Stimulated activated naive CD8-positive, alpha-beta T cell treated with anti-CD3 and anti-CD28 coated beads, Interleukin-15, Interleukin-2, amounts not matched to agents 100 ng/mL and 50 ng/mL, for 24 hours (primary cell): Measurements from ENCODE around the gene ZNF14.
"Not testable (repeated sequence)": the region's sequence is repeated elsewhere in the genome, so short reads cannot be mapped to it uniquely, and the experiment has no call there.

Experiments
- H3K27ac Mint-ChIP-seq: one replicate; pipeline ENCODE4 v1.8.0; 2021; ENCODE audit warnings: mild to moderate bottlenecking, mixed read lengths
- H3K27me3 Mint-ChIP-seq: one replicate; pipeline ENCODE4 v1.8.0; 2021; ENCODE audit warnings: mixed read lengths
- H3K36me3 Mint-ChIP-seq: one replicate; pipeline ENCODE4 v1.8.0; 2021; ENCODE audit warnings: low read depth, mixed read lengths
- H3K4me1 Mint-ChIP-seq: one replicate; pipeline ENCODE4 v1.8.0; 2021; ENCODE audit warnings: low read depth, mixed read lengths
- H3K4me3 Mint-ChIP-seq: one replicate; pipeline ENCODE4 v1.8.0; 2021; ENCODE audit warnings: mild to moderate bottlenecking, mixed read lengths
- H3K9me3 Mint-ChIP-seq: one replicate; pipeline ENCODE4 v1.8.0; 2021; ENCODE audit warnings: mixed read lengths

ZNF14 gene

GRCh38 chr19:19749908-19750841 lies 17.3 kb upstream of the ZNF14 start:
- no peaks in the 10 kb centered on the region for H3K27me3 Mint-ChIP-seq
- no peaks in the 10 kb centered on the region for H3K36me3 Mint-ChIP-seq
- no peaks in the 10 kb centered on the region for H3K4me1 Mint-ChIP-seq
- no peak overlapping the region for H3K27ac Mint-ChIP-seq
- H3K4me3 Mint-ChIP-seq = no peak overlapping the region
- H3K9me3 Mint-ChIP-seq = no peaks in the 10 kb centered on the region

- no peak overlapping the region for H3K27ac Mint-ChIP-seq
- no peaks in the 10 kb centered on the region for H3K36me3 Mint-ChIP-seq
- no peaks in the 10 kb centered on the region for H3K4me1 Mint-ChIP-seq
- H3K27me3 Mint-ChIP-seq = no peaks in the 10 kb centered on the region
- no peak overlapping the region for H3K4me3 Mint-ChIP-seq
- no peaks in the 10 kb centered on the region for H3K9me3 Mint-ChIP-seq
These were observed 16.4 kb upstream of the ZNF14 start for GRCh38 chr19:19749117-19749907.

- H3K9me3 Mint-ChIP-seq = no peaks in the 10 kb centered on the region
These were observed 15.5 kb upstream of the ZNF14 start for GRCh38 chr19:19748249-19748938.

GRCh38 chr19:19747357-19748220 lies 14.7 kb upstream of the ZNF14 start:
- H3K36me3 Mint-ChIP-seq = no peaks in the 10 kb centered on the region
- H3K27me3 Mint-ChIP-seq = no peaks in the 10 kb centered on the region
- H3K27ac Mint-ChIP-seq = no peak overlapping the region
- no peaks in the 10 kb centered on the region for H3K9me3 Mint-ChIP-seq
- no peak overlapping the region for H3K4me3 Mint-ChIP-seq
- no peaks in the 10 kb centered on the region for H3K4me1 Mint-ChIP-seq

More at GRCh38 chr19:19748249-19748938, 15.5 kb upstream of the ZNF14 start:
- Mint-ChIP-seq H3K27me3 (no peaks in the 10 kb centered on the region), H3K4me3 (no peak overlapping the region), H3K4me1 (no peaks in the 10 kb centered on the region), H3K36me3 (no peaks in the 10 kb centered on the region), H3K27ac (no peak overlapping the region)

GRCh38 chr19:19746286-19747213 lies 13.6 kb upstream of the ZNF14 start:
- no peaks in the 10 kb centered on the region for H3K9me3 Mint-ChIP-seq
- no peaks in the 10 kb centered on the region for H3K4me1 Mint-ChIP-seq
- no peak overlapping the region for H3K4me3 Mint-ChIP-seq
- no peak overlapping the region for H3K27ac Mint-ChIP-seq
- H3K27me3 Mint-ChIP-seq = no peaks in the 10 kb centered on the region
- H3K36me3 Mint-ChIP-seq = no peaks in the 10 kb centered on the region

- Mint-ChIP-seq H3K27me3 (no peaks in the 10 kb centered on the region), H3K9me3 (no peaks in the 10 kb centered on the region), H3K4me1 (no peaks in the 10 kb centered on the region), H3K36me3 (no peaks in the 10 kb centered on the region), H3K4me3 (no peak overlapping the region), H3K27ac (no peak overlapping the region)
These were observed 12.8 kb upstream of the ZNF14 start for GRCh38 chr19:19745496-19746285.

- H3K9me3 Mint-ChIP-seq = no peaks in the 10 kb centered on the region
- H3K4me3 Mint-ChIP-seq = no peak overlapping the region
- H3K27ac Mint-ChIP-seq = no peak overlapping the region
- no peaks in the 10 kb centered on the region for H3K4me1 Mint-ChIP-seq
- no peaks in the 10 kb centered on the region for H3K27me3 Mint-ChIP-seq
- no peaks in the 10 kb centered on the region for H3K36me3 Mint-ChIP-seq
These were observed 11.7 kb upstream of the ZNF14 start for GRCh38 chr19:19744641-19745040.

GRCh38 chr19:19743921-19744320 lies 11.0 kb upstream of the ZNF14 start:
- not testable (repeated sequence) for H3K27ac Mint-ChIP-seq, H3K36me3 Mint-ChIP-seq, H3K9me3 Mint-ChIP-seq, H3K27me3 Mint-ChIP-seq, H3K4me1 Mint-ChIP-seq, H3K4me3 Mint-ChIP-seq

- Mint-ChIP-seq H3K27ac (no peak overlapping the region), H3K4me3 (no peak overlapping the region), H3K4me1 (no peaks in the 10 kb centered on the region), H3K27me3 (no peaks in the 10 kb centered on the region), H3K36me3 (no peaks in the 10 kb centered on the region), H3K9me3 (no peaks in the 10 kb centered on the region)
These were observed 10.3 kb upstream of the ZNF14 start for GRCh38 chr19:19743176-19743575.

- H3K36me3 Mint-ChIP-seq = no peaks in the 10 kb centered on the region
- no peaks in the 10 kb centered on the region for H3K9me3 Mint-ChIP-seq
- H3K27me3 Mint-ChIP-seq = no peaks in the 10 kb centered on the region
- no peak overlapping the region for H3K4me3 Mint-ChIP-seq
- H3K4me1 Mint-ChIP-seq = no peaks in the 10 kb centered on the region
- no peak overlapping the region for H3K27ac Mint-ChIP-seq
These were observed 9.9 kb upstream of the ZNF14 start for GRCh38 chr19:19742773-19743172.

GRCh38 chr19:19741184-19741583 lies 8.3 kb upstream of the ZNF14 start:
- Mint-ChIP-seq H3K9me3 (no peaks in the 10 kb centered on the region), H3K27ac (no peak overlapping the region), H3K27me3 (no peaks in the 10 kb centered on the region), H3K4me1 (no peaks in the 10 kb centered on the region), H3K4me3 (no peak overlapping the region), H3K36me3 (no peaks in the 10 kb centered on the region)

- H3K4me1 Mint-ChIP-seq = no peaks in the 10 kb centered on the region
- no peak overlapping the region for H3K4me3 Mint-ChIP-seq
- no peaks in the 10 kb centered on the region for H3K36me3 Mint-ChIP-seq
- H3K9me3 Mint-ChIP-seq = no peaks in the 10 kb centered on the region
- no peak overlapping the region for H3K27ac Mint-ChIP-seq
- no peaks in the 10 kb centered on the region for H3K27me3 Mint-ChIP-seq
These were observed 7.8 kb upstream of the ZNF14 start for GRCh38 chr19:19740755-19741154.

- Mint-ChIP-seq H3K36me3 (no peaks in the 10 kb centered on the region), H3K4me3 (no peak overlapping the region), H3K27me3 (no peaks in the 10 kb centered on the region), H3K4me1 (no peaks in the 10 kb centered on the region), H3K9me3 (no peaks in the 10 kb centered on the region), H3K27ac (no peak overlapping the region)
These were observed 5.7 kb upstream of the ZNF14 start for GRCh38 chr19:19738564-19738963.
